ENCODE measurements around the gene CAB39L. TPM values are rescaled to one million over a fixed set of nuclear protein-coding genes. Genes with fewer than 3 reads are reported as not detected.
A peak's percentile ranks its signal among the peaks of the same experiment; 100 is the strongest.

Gene CAB39L
- total and polyA plus RNA-seq, 2 of the 4 experiments (the other 2 are of a cell fraction): 8.5 to 16.7 TPM

- ChIA-PET POLR2A (ENCODE audit: unreplicated experiment) (no interaction called here), CTCF (no interaction called here)
- Histone ChIP-seq H2AK5ac (ENCODE audit: low read depth, low read length) (no peak overlapping the region), H4K20me1 (ENCODE audit: insufficient read depth, low read length) (no peaks in the 10 kb centered on the region), H2BK20ac (ENCODE audit: low read depth, low read length) (no peak overlapping the region), H3K23ac (ENCODE audit: low read depth, low read length) (no peak overlapping the region), H3K18ac (ENCODE audit: low read depth, low read length) (peak overlapping the region; percentile 7; the same call in 1 of the 2 replicates), H3K9me1 (ENCODE audit: insufficient read depth, low read length) (no peaks in the 10 kb centered on the region), H4K8ac (ENCODE audit: low read depth in 2 of 2, low read length in 2 of 2) (no peak overlapping the region), H3K4me2 (ENCODE audit: low read depth, low read length) (peak overlapping the region; percentile 50; the same call in 1 of the 2 replicates), H3K4me3 (ENCODE audit: insufficient read depth, low read depth, low read length) (no peak overlapping the region), H3K4me1 (ENCODE audit: control insufficient read depth, insufficient read depth, low read length) (no peaks in the 10 kb centered on the region; the same call in 1 of the 2 replicates), H3K4ac (ENCODE audit: low read depth, low read length) (peak overlapping the region; percentile 17; the same call in 1 of the 2 replicates), H4K5ac (ENCODE audit: low read depth, low read length) (no peak overlapping the region), H3K36me3 (ENCODE audit: control insufficient read depth, insufficient read depth, low read length) (peaks cover 3% of the 10 kb centered on the region; the same call in 1 of the 2 replicates), H2AK9ac (replicated peaks; ENCODE audit: low read depth, low read length, poor library complexity) (no peak overlapping the region), H2AFZ (replicated peaks; ENCODE audit: low read length, poor library complexity) (no peak overlapping the region), H3K56ac (ENCODE audit: extremely low read depth, insufficient read depth, low read length) (no peak overlapping the region), H3K14ac (replicated peaks; ENCODE audit: low read depth, low read length) (no peak overlapping the region), H4K91ac (ENCODE audit: insufficient read depth, low read depth, low read length) (no peak overlapping the region), H3K9me3 (ENCODE audit: control insufficient read depth, insufficient read depth, low read length) (no peaks in the 10 kb centered on the region), H2BK120ac (ENCODE audit: low read depth, low read length) (no peak overlapping the region), H3K27me3 (ENCODE audit: control insufficient read depth, insufficient read depth, low read length) (no peaks in the 10 kb centered on the region), H3K27ac (ENCODE audit: insufficient read depth, low read length) (no peak overlapping the region), H2BK5ac (ENCODE audit: low read depth, low read length, poor library complexity, severe bottlenecking) (peak overlapping the region; percentile 28), H3K79me1 (ENCODE audit: low read depth in 1 of 2, low read length in 2 of 2) (no peaks in the 10 kb centered on the region), H2BK15ac (ENCODE audit: low read depth, low read length) (no peak overlapping the region), H3K9ac (ENCODE audit: low read depth, low read length) (peak overlapping the region; percentile 42; the same call in 1 of the 2 replicates)
- dilution Hi-C loops (cut with HindIII; ENCODE audit: low sequenced_read_pairs, unreplicated experiment) (no loop called here), intact Hi-C loops (cut with micrococcal nuclease) (loop anchor here (10.0 kb wide), 1 partner anchor 291 kb away; the partner anchor contains the start of gene FNDC3A), in situ Hi-C loops (cut with MboI; ENCODE audit: low sequenced_read_pairs) (no loop called here)
- BruUV-seq (replicated peaks): no TSS peak
- 20% methylated on average over 1 of the region's 2 CpGs; no CpG with 5 or more reads in 1 of the 2 experiments for WGBS, 2 experiments (ENCODE audit: extremely low coverage in 2 of 2, insufficient read length in 1 of 2)
- DNase-seq (peak; percentile 77), ATAC-seq (ENCODE audit: low read depth) (peak; percentile 72; the same call in 1 of the 2 replicates)
- TF ChIP-seq MAFK (IDR thresholded peaks at IDR 0.05; ENCODE audit: low read depth, low read length): no peak
- no peak for TF ChIP-seq RAD21 (IDR thresholded peaks at IDR 0.05; ENCODE audit: low read length)
- TF ChIP-seq NFE2L2 (IDR thresholded peaks at IDR 0.05; ENCODE audit: low read depth, low read length): no peak
- TF ChIP-seq CEBPB (IDR thresholded peaks at IDR 0.05; ENCODE audit: low read depth, low read length): peak; percentile 6; the same call in 1 of the 2 replicates
- TF ChIP-seq POLR2A (IDR thresholded peaks at IDR 0.05; ENCODE audit: low read depth, low read length): no peak
Observed at GRCh38 chr13:49265822-49266221, 178.0 kb downstream of the CAB39L start.
